GM21447 (cell line): ENCODE measurements around the gene TKT.

Experiments
- ATAC-seq: cut with Tn5 transposase; IDR thresholded peaks from one replicate; pipeline ENCODE4 v1.9.1; 2021; ENCODE audit not compliant: unreplicated experiment

The TKT gene

DNA sequence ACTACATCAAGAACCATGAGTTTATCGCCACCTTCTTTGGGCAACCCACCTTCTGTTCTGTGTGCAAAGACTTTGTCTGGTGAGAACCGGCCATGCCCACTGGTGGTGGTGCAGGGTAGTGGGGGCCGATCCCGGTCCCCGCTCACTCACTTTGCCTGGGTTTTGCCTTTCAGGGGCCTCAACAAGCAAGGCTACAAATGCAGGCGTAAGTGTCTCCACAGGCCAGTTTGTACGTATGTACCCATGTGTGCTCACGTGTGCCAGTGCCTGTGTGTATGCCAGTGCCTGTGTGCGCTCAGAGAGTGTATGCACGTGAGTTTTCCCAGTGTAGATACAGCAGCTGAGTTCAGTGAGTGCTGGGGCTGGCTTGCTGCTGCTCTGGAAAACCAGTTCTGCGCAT is 74.3 kb downstream of the TKT start:
- ATAC-seq, result no peak

DNA sequence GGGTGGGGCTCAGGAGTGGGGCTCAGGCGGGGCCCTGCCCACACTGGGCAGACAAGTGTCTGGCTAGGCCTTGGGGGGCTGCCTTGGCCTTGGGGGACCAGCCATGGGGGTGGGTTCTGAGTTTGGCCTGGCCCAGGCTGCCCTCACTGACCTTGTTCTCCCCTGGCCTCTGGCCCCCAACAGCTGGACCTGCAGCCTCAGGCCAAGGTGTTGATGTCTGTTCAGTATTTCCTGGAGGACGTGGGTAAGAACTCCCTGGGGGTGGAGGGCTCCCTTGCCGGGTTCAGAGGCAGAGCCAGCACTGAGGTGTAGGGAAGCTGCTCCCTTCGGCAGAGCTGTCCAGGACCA is 74.8 kb downstream of the TKT start:
- ATAC-seq, result peak; percentile 33

DNA sequence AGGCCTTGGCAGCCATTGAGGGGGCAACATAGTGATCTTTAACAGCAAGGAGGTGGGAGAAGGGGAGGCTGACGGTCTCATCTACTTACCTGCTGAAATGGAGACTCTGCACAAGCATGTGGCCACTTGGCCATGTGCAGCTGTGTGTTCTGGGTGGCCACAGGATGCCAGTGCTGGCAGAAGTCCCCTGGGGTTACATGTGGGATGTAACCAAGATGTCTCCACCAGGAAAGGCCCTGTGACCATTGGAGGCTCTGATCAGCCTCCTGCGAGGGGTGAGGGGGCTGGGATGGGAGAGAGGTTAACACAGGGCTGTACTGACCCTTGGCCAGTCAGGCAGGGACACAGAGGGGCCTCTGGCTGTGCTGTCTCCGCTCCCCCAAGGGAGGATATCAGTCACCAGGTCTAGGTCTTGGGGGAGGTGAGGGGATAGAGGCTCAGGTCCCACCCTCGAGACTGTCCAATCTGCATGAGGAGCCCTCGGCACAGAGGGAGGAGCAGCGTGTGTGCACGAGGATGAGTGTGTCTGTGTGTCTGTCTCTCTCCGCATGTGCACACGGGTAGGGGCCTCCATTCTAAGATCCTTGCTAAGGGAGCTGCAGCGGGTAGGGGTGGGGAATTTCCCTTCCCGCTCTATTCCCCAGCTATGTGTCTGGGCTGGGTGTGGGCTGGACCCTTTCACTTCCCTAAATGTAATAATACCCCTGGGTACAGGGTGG is 75.4 kb downstream of the TKT start:
- peak; percentile 95 for ATAC-seq

DNA sequence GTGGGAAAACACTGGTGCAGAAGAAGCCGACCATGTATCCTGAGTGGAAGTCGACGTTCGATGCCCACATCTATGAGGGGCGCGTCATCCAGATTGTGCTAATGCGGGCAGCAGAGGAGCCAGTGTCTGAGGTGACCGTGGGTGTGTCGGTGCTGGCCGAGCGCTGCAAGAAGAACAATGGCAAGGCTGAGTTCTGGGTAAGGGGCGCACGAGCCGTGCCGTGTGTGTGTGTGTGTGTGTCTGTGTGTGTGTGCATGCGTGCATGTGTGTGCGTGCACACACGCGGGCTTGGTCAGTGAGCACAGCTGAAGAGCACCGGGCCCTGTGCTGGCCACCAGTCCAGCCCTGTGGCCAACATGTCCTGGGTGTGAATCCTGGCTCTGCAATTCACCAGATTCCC is 76.2 kb downstream of the TKT start:
- no peak for ATAC-seq

DNA sequence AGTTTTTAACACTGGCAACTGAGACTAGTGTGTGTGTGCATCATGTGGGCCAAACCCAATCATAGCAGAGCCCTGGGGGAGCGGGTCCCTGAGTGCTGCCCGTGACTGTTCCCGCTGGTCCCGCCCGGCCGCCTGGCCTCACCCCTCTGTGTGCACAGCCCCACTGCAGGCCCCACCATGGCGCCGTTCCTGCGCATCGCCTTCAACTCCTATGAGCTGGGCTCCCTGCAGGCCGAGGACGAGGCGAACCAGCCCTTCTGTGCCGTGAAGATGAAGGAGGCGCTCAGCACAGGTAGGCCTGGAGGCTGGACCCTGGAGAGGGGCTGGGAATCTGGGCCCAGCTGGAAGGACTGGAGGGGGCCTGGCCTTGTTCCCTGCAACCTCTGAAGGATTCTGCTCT is 77.6 kb downstream of the TKT start:
- ATAC-seq, result no peak

DNA sequence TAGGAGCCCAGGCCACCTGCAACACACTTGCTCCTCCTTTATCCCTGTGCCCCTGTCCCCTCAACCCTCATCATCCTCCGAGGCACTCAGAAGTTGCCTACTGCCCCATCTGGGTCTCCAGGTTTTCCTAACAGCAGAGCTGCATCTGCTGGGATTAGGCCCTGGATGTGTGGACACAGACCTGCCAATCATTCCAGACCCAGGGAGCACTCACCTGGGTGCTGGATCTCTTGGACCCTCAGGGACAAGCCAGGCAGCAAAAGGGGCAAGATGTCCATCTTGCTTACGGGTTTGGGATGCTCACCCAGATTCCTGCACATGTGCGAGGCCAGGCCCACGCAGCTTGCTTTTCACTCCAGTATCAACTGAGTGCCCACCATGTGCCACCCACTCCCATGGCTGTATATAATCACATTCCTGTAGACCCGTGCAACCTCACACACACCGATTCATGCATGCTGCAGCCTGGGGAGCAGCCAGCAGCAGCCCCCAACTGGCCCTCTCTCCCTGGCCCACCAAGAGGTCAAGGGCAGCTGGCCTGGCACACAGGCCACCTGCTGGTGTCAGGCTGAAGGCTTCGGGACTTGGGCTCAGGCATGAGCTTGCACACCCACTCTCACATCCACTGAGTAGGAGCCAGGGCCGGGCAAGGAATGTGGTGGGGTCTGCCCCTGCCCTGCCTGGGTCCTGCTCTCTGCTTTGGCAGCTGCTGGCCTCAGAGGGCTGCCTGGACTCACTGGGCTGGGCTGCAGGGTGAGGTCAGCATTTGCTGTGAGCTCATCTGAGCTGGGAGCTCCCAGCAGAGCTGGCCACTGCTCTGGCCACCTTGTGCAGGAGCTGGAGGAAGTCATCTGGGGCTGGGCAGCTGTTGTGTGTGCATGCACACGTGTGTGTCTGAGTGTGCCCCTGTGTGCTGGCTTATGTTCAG is 79.9 kb downstream of the TKT start:
- ATAC-seq, result no peak
